ENCODE measurements around the gene ZFTA. TPM values are rescaled to one million over a fixed set of nuclear protein-coding genes. Genes with fewer than 3 reads are reported as not detected.
A peak's percentile ranks its signal among the peaks of the same experiment; 100 is the strongest.

The ZFTA gene
- total RNA-seq, 6 donors from 2014 or later = 6.1 to 13.1 (median 9.7) TPM

- no peaks in the 10 kb centered on the region for H3K27me3 ChIP-seq
- H3K36me3 ChIP-seq = peaks cover 0 to 26% (median 6%) of the 10 kb centered on the region in 4 donors
- peak overlapping the region in 1 of 4 donors; percentile 38 for H3K27ac ChIP-seq
- H3K9me3 ChIP-seq = no peaks in the 10 kb centered on the region
- no peak for TF ChIP-seq POLR2AphosphoS5 (IDR thresholded peaks at IDR 0.05)
- TF ChIP-seq CTCF (IDR thresholded peaks at IDR 0.05) = no peak
- TF ChIP-seq POLR2A (IDR thresholded peaks at IDR 0.05) = no peak
- no peak for TF ChIP-seq EP300 (IDR thresholded peaks at IDR 0.05)
- peaks cover 7 to 36% (median 10%) of the 10 kb centered on the region in 4 donors for H3K4me1 ChIP-seq
- 83 to 85% methylated on average over 49 to 79 of the region's 82 CpGs for WGBS, 2 donors
- peak overlapping the region in 3 of 4 donors; percentile 29 to 45 (median 36) for H3K4me3 ChIP-seq
- peak in 1 of 2 donors; percentile 20 for ATAC-seq (ENCODE audit: low FRiP score in 2 of 2)
- peak in 1 of 2 donors; percentile 87 for DNase-seq
These were observed 4.9 kb downstream of the ZFTA start for GRCh38 chr11:63763496-63764339.

- H3K4me3 ChIP-seq = peak overlapping the region in 3 of 4 donors; percentile 29 to 45 (median 36)
- peaks cover 0 to 35% (median 10%) of the 10 kb centered on the region in 4 donors for H3K36me3 ChIP-seq
- peak overlapping the region in 1 of 4 donors; percentile 38 for H3K27ac ChIP-seq
- DNase-seq (peak in 1 of 2 donors; percentile 88), ATAC-seq (ENCODE audit: low FRiP score in 2 of 2) (peak in 1 of 2 donors; percentile 72)
- no peaks in the 10 kb centered on the region for H3K9me3 ChIP-seq
- peaks cover 7 to 33% (median 10%) of the 10 kb centered on the region in 4 donors for H3K4me1 ChIP-seq
- no peak for TF ChIP-seq CTCF (IDR thresholded peaks at IDR 0.05)
- TF ChIP-seq EP300 (IDR thresholded peaks at IDR 0.05) = no peak
- no peak for TF ChIP-seq POLR2A (IDR thresholded peaks at IDR 0.05)
- no peak for TF ChIP-seq POLR2AphosphoS5 (IDR thresholded peaks at IDR 0.05)
- no peaks in the 10 kb centered on the region for H3K27me3 ChIP-seq
- 54 to 90% methylated on average over 12 to 34 of the region's 96 CpGs for WGBS, 2 donors
These were observed 5.7 kb downstream of the ZFTA start for GRCh38 chr11:63762654-63763495.

GRCh38 chr11:63761931-63762653 lies 6.5 kb downstream of the ZFTA start:
- no peak overlapping the region for H3K27ac ChIP-seq
- ATAC-seq (ENCODE audit: low FRiP score in 2 of 2) (peak in 1 of 2 donors; percentile 4), DNase-seq (peak in 1 of 2 donors; percentile 45)
- peak overlapping the region in 2 of 4 donors; percentile 29 to 45 for H3K4me3 ChIP-seq
- peaks cover 5 to 25% (median 7%) of the 10 kb centered on the region in 4 donors for H3K4me1 ChIP-seq
- WGBS, 2 donors = 80 to 83% methylated on average over 34 of the region's 34 CpGs
- no peaks in the 10 kb centered on the region for H3K27me3 ChIP-seq
- H3K9me3 ChIP-seq = no peaks in the 10 kb centered on the region
- TF ChIP-seq CTCF (IDR thresholded peaks at IDR 0.05) (no peak), POLR2A (IDR thresholded peaks at IDR 0.05) (no peak), POLR2AphosphoS5 (IDR thresholded peaks at IDR 0.05) (no peak), EP300 (IDR thresholded peaks at IDR 0.05) (no peak)
- H3K36me3 ChIP-seq = peaks cover 0 to 43% (median 13%) of the 10 kb centered on the region in 4 donors

GRCh38 chr11:63761188-63761587 lies 7.4 kb downstream of the ZFTA start:
- 86 to 87% methylated on average over 8 to 9 of the region's 10 CpGs for WGBS, 2 donors
- DNase-seq (peak in 1 of 2 donors; percentile 46), ATAC-seq (ENCODE audit: low FRiP score in 2 of 2) (no peak)
- H3K27me3 ChIP-seq = no peaks in the 10 kb centered on the region
- H3K9me3 ChIP-seq = no peaks in the 10 kb centered on the region
- no peak for TF ChIP-seq EP300 (IDR thresholded peaks at IDR 0.05)
- TF ChIP-seq CTCF (IDR thresholded peaks at IDR 0.05) = no peak
- no peak for TF ChIP-seq POLR2A (IDR thresholded peaks at IDR 0.05)
- TF ChIP-seq POLR2AphosphoS5 (IDR thresholded peaks at IDR 0.05) = no peak
- H3K27ac ChIP-seq = no peak overlapping the region
- H3K4me1 ChIP-seq = peaks cover 0 to 16% (median 1%) of the 10 kb centered on the region in 4 donors
- H3K36me3 ChIP-seq = peaks cover 0 to 52% (median 15%) of the 10 kb centered on the region in 4 donors
- H3K4me3 ChIP-seq = no peak overlapping the region
